Islet precursor cell (in vitro differentiated cells): ENCODE results near the gene SLC39A1.
A peak's percentile ranks its signal among the peaks of the same experiment; 100 is the strongest.

Source experiments
- DNase-seq: peaks from one replicate; pipeline ENCODE4 v3.0.0-alpha.2; 2018

The SLC39A1 gene

DNA sequence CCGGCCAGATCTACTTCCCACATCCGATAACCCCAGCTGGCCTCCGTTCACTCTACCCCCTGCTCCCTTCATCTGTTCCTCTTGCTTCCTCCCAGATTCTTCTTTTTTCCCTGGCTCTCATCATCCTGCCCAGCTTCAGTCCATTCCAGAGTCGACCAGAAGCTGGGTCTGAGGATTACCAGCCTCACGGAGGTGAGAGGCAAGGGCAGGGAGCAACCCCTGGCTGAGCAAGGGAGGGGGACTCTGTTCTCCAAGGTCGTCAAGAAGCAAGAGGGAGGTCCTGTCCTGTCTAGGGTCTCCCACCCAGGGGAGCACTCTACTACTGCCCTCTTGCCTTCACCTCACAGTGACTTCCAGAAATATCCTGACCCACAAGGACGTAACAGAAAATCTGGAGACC lies 10.2 kb upstream of the SLC39A1 start:
- DNase-seq, result no peak

DNA sequence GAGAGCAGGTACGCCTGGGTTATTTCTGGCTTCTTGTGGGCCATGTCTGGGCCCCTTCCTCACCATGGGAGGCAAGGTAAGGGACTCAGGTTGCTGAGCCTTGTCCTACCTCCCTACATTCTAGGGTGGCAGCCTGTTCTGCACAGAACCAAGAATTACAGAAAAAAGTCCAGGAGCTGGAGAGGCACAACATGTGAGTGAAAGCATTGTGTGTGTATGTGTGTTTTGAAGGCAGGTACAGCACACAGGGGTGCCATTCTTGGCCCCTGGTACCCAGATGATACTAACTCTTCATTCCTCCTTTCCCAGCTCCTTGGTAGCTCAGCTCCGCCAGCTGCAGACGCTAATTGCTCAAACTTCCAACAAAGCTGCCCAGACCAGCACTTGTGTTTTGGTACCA lies 9.7 kb upstream of the SLC39A1 start:
- DNase-seq, result no peak

DNA sequence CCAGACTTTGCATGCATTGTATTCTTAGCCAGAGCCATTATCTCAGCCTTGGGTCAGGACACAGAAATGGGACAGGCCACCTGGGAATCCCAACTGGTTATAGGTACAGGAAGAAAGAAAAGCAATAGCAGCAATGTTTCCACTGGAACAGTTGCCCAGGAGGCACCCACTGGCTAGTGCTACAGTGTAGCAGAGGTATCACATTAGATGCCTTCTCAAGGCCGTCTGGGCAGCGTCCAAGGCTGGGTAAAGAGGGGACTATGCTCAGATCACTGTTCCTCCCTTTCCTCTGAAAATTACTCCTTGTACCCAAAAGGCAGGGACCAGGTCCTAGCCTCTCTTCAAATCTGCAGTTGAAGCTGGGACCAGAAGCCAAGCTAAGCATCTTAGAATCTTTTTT lies 7.0 kb upstream of the SLC39A1 start:
- no peak for DNase-seq

DNA sequence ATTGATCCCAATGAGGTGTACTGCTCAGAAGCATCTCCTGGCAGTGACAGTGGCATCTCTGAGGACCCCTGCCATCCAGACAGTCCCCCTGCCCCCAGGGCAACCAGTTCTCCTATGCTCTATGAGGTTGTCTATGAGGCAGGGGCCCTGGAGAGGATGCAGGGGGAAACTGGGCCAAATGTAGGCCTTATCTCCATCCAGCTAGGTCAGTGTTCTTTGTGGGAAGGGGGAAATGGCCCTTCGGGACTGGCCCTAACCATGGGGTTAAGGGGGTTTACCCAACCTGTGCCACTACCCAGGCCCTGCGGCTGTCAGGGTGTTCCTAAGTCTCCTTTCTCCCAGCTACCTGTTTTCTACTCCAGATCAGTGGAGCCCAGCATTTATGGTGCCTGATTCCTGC lies 5.6 kb upstream of the SLC39A1 start:
- DNase-seq, result no peak

DNA sequence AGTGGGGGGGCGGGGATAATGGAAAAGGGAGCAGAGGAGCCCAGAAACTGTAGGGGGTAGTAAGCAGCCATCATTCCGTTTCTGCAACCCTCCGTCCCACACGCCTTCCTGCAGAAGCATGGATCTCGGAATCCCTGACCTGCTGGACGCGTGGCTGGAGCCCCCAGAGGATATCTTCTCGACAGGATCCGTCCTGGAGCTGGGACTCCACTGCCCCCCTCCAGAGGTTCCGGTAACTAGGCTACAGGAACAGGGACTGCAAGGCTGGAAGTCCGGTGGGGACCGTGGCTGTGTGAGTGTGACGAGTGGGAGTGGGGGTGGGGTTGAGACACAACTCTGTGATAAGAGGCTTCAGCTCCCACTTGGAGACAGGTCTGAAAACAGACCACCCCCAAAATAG lies 5.1 kb upstream of the SLC39A1 start:
- no peak for DNase-seq

DNA sequence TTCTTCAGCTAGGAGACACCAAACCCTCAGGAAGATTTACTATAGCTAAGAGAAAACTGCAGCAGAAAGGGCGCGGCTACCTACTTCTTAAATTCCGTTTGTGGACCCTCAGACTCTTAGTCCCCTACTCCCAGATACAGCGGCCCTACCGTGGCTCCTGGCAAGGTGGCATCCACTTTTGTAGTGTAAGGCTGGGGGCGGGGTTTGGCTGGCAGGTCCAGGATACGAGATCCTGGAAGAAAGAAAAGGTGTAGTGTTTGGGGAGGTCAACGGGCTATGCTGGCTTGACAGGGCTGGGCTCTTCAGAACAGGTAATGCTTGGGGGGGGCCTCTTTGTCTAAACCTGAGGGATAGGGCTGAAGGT lies 4.6 kb upstream of the SLC39A1 start:
- DNase-seq, result no peak

DNA sequence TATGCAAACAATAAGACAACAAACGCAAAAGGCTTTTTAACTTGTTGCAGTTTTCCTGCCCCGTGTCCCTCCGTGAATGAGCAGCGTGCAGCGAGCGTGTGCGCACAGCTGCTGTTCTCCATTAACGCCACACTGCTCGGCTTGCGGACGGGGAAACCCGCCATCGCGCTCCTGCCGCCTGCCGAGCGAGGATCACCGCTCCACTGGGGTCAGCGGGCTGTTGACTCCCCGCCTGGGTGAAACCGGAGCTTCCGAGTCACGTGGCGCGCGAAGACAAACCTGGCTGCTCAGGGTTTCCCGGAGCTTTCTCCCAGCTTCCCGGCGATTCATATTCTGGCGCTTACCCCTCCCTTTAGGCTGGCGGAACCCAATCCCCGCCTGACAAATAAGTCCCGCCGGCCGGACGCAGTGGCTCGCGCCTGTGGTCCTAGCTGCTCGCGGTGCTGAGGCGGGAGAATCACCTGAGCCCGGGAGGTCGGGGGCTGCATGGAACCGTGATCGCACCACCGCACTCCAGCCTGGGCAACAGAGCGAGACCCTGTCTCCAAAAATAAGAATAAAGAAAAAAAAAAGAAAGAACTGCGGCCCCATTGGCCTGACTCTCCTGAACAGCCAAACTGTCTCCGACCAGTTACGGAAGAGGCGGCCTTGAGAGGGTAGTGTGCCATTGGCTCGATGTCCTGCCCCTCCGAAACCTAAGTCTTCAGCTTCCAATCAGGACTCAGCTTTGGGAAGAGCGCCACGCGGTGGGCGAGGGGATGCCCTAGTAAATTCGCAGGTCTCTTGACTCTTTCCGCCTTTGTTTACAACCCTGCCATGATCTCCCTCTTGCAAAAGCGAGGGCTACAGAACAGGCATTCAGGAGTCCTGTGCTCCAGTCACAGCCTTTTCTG lies 4.0 kb upstream of the SLC39A1 start, which contains the start of gene CREB3L4:
Gene CREB3L4 (plus strand): TSS at position 796 of the 893 bp plus-strand sequence. CDS start 624 bp downstream, outside the sequence.
- peak; percentile 98 for DNase-seq

DNA sequence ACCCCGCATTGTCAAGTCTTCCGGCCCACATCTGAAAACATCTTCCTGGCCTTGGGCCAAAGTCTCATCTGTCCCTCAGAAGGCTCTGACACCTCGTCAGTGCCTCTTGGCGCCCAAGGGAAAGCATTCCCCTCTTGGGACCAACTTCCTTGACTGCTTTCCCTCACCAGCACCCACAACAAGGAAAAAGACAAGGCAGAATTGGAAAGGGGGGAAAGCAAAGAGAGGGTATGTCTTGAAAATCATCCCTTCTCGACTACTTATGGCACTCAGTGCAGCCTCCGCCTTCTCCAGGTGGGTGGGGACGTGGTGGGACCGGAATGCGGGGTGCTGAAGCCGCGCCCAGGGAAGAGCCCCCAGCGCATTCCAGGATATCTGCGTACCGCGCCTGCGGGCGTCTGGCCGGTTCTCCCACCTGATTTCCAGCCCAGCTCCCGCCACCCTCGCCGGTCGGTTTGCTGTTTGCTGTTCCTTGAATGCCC lies 554 bp upstream of the SLC39A1 start:
- DNase-seq, result peak; percentile 97

DNA sequence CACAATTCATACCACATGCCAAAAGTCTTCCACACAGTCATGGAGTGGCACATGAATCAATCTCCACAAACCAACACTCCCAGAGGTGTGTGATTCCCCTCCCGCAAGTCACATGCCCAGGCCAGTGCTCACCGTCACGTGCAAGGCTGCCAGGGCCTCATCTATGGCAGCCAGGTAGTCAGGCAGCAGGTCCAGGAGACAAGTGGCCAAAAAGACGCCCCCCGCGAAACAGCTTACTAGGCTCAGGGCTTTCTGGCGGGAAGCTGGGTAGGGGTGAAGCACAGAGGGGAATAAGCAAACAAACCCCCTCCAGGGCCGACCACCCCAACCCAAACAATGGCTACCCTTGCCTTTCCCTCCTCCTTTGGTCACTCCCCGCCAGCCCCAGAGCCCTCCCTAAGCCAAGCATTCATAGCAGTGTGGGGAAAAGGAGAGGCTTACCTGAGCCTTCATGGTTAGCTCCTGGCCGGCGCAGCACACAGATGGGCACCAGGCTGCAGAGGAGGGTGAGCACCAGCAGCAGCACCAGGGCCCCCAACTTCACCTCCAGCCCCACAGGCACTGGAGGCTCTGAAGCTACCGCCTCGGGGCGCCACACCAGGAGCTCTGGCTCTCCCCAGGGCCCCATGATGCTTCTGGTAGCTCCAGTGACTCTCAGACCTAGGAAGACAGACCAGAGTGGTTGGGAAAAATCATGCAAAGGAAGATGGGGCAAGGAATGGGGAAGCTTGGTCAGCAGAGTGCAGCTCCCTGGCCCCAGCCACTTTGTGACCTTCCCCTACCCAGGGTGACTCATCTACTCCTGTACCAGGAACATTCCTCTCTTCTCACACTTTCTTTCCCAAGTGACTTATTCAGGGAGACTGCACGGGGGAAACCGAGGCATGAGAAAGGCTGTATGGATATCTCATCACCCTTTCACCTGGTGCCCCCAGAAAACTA lies 978 bp downstream of the SLC39A1 start:
- peak; percentile 83 for DNase-seq

DNA sequence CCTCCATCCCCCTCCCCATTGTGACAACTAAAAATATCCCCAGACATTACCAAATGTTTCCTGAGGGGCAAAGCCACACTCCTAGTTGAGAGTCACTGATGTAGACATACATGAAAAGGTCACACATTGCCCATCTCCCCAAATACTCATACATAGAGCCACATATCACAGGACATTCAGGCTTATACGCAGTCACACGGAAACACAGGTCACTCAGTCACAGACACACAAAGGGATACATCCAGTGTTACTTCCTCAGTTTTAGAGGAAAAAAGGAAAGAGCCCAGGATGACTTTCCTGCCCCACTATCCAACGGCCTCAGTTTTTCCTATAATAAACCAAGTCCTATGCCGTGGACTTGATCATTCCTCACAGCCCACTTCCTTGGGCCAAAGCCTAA lies 1.9 kb downstream of the SLC39A1 start:
- DNase-seq, result no peak

DNA sequence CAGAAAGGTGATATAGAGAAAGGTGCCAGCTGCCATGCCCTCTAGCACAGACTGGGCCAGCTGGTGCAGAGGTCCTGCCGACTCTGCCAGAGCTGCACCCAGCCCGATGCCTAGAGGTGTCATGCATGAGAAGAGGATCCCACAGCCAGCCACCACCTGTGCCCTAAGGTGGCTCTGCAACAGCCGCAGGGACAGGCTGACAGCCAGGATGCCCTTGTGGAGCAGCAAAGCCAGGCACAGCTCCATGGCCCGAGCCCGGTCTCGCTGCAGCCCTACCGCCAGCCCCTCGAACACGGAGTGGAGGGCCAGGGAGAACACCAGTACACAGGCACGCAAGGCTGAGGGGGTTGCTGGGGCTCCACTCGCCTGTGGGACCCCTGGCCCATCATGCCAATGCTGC lies 3.1 kb downstream of the SLC39A1 start:
- DNase-seq, result no peak

DNA sequence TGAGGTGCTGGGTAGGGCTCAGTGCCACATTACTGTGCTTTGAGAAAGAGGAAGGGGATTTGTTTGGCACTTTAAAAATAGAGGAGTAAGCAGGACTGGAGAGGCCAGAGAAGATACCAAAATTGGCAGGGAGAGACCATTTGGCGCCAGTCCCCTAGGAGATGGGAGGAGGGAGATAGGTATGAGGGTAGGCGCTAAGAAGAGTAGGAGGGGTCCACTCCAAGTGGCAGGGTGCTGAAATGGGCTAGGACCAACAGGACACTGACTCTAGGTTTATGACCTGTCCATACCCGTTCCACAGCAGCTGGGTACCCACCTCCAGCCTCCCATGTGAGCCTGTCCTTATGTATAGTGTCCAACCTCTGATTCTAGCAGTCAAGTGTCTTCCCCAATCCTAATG lies 3.9 kb downstream of the SLC39A1 start:
- DNase-seq, result no peak

DNA sequence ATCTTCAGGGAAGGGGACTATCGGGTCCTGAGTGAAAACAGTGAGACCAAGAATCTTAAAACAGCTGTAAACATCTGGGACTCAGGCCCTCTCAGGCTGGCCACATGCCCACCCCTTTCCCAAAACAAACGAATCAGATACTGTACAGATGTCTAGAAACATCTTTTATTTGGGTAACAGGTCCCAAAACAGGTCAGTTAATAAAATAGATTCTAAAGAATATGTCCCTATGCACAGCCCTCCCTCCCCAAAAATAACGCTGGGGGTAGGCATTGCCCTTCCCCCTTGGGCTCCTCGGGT lies 4.4 kb downstream of the SLC39A1 start:
- no peak for DNase-seq

DNA sequence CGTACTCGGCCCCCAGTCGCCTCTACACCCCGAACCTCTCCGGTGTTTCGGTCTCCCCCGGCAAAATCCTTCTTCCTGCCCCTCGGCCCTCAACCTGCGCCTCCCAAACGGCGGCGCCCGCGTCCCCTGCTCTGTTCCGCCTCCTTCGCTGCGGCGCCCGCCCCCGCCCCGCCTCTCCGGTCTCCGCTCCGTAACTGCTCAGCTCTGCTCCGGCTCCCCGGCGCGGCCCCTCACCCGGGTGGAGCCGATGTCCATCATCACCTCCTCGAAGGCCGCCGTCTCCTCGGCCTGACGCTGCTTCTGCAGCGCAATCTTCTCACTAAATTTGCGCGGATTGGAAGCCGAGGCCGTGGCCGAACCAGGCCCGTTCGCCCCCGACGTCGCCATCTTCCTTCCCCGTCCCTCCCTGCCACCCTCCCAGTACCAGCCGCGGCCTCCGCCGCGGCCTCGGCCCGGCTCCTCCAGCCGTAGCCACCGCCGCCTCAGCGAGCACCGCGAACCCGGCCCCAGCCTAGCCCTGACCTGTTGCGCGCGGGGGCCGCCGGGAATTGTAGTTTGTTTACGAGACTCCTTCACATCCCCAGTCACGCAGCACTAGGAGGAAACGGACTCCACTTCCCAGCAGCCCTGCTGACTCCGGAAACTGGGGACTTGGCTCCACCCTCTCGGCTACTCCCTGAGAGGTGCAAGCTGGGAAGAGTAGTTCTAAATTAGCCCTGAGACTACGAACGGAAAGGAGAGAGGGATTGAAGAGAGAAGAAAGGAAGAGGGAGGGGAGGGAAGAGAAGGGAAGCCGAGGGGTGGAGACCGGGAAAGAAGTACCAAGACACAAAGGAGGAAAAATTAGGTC lies 5.0 kb downstream of the SLC39A1 start, which contains the start of gene CRTC2:
Gene CRTC2 (minus strand): TSS at position 502 of the 850 bp plus-strand sequence. CDS start 115 bp downstream, at position 387.
- peak; percentile 100 for DNase-seq

DNA sequence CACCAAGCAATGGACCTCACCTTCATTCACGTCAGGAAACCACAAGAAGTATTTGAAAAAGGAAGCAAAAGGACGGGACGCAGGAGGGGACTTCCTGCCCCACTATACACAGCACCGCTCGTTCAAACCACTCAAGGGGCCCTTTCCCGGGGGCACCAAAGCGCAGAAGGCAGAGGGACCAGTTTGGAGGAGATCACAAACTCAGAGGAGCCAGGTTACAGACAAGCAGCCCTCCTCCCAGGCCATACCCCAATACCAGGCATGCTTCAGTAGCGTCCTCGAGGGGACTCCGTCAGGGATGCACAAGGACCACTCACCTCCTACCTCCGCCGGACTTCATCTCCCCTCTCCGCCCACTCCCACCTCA lies 5.6 kb downstream of the SLC39A1 start:
- no peak for DNase-seq

DNA sequence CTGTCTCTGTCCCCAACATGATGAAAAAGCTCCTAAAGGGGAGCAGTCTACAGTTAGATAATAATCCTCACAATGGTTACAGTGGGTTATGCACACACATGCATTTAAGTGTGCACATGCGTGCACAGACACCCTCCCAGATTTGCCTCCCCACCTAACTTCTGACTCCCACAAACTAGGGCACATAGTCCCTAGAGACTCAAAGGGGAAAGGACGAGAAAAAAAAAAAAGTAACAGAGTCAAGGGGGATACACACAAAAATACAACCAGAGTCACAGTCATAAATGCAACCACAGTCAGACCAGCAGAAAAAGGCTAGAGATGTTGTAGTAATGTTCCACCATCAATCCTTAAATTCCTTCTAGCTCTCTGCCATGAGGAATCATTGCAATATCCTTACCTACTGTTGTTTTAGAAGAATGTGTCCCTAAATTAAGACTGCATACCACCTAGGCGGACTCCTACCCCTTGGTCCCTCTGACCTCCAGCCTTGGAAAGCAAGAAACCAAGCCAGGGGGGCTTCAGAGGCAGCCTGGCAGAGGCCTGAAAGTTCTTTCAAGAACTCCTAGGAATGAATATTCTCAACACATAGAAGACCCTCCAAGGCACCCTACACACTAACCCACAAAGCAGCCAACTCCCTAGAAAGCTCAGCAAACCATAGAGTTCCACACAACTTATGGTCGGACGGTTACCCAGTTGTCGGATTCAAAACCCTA lies 6.2 kb downstream of the SLC39A1 start:
- no peak for DNase-seq

DNA sequence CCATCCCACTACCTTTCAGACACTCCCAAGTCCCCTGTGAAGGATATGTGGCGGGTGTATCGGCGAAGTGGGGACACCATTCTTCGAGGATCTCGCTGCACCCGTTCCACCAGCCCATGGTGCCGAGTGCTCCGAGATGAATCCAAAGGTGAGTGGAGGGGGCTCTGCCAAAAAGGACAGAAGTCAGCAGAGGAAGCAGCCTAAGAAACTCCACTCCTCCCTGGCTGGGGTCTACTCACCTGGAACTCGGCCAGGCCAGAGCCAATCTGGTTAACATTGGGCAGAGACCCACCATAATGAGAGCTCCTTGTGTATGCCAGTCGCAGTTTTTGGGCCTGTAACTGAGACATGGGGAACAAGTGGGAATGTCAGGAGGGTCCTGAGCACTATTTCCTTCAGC lies 8.5 kb downstream of the SLC39A1 start:
- no peak for DNase-seq

DNA sequence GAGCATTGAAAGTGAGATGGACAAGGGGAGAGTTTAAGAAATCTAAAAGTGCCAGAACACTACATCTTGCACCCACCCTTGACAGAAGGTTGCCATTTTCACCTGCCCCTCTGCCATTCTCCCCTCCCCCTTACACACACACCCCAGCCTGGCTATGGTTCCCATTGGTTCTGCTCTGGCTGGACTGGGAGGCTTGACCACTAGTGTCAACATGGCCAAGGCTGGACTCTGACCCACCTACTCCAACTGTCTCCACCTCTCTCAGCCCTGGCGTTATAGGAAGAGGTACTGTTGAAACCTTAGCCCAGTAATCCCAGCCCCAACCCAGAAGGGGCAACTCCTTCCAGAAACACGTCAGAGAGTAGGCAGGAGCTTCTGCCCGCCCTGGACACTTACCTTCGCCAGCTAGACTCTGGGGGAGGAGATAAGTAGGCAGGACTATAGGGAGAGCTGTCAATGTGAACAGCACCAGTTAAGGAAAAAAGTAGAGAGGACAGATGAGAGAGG lies 9.4 kb downstream of the SLC39A1 start:
- DNase-seq, result no peak

DNA sequence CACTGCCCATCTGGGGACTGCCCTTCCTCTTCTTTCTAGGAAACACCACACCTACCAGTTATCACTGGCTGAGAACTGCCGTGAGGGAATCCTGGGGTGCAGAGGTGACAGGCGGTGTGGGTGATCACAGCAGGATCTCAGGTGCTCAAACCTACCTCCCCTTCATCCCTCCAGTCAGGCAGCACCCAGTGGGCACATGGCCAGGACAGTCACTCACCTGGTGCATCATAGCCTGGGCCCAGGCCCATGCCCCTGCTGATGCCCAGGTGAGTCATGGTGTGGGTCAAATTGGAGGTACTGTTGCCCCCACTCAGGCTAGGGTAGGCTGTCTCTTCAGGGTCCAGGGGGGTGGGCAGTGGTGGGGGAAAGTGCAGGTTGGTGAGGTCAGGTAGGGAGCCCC lies 11.5 kb downstream of the SLC39A1 start:
- DNase-seq, result no peak

DNA sequence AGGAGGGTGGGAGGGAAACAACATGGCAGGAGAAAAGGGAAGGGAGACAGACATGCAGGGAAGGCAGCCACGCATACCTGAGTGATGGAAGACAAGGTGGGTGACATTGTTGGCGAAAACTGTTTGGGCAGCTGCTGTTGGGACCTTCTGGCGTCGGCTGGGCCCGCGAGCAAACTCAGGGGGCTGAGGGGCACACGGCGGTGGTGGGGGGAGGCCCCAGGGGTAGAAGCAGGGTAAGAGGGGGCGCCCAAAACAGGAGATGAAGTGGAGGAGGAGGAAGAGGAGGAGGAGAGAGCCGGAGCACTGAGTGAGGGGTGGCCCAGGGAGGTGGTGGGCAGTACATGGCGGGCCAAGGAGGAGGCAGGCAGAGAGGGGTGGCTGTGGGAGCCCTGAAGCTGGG lies 12.2 kb downstream of the SLC39A1 start:
- DNase-seq, result no peak

DNA sequence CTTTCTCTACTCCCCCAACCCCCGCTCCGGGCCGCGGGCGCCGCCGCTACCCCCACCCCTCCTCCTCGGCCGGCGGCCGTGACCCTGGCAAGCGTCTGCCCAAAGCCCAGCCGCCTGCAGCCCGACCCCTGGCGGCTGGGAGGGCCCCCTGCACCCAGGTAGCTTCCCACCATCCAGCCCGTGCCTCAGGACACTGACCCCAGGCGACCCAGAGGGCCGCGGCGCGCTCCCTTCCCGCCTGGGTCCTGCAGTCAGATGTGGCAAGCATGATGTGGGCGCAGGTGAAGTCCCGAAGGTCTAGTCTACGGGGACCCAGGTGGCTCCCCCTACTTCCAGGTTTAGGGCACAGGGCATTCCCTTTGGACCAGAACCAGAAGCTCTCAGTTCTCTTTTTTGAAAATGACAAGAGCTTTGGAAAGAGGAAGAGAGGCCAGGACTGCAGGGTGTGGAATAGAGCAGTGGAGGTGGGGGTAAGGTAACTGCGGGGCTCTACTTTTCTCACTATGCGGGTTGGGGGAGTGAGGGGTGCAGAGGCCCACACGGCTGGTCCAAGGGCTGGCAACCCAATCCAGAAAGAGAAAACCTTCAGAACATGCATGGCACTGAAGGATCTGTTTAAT lies 16.6 kb downstream of the SLC39A1 start, which contains the start of gene DENND4B:
Gene DENND4B (minus strand): TSS at position 97 of the 620 bp plus-strand sequence. CDS start 2,344 bp downstream, outside the sequence.
- peak; percentile 91 for DNase-seq
